GM18909 (cell line): Measurements from ENCODE around the gene ADARB2.

Experiments used
- ATAC-seq: cut with Tn5 transposase; IDR thresholded peaks from one replicate; pipeline ENCODE4 v1.9.1; 2021; ENCODE audit warnings: mild to moderate bottlenecking; ENCODE audit not compliant: unreplicated experiment, poor library complexity

Gene ADARB2

GRCh38 chr10:1736144-1736971, 967 bp downstream of the ADARB2 start:
- ATAC-seq: no peak

GRCh38 chr10:1735562-1735961, 1.8 kb downstream of the ADARB2 start:
- ATAC-seq: no peak

GRCh38 chr10:1734288-1734687, 3.0 kb downstream of the ADARB2 start:
- no peak for ATAC-seq

DNA sequence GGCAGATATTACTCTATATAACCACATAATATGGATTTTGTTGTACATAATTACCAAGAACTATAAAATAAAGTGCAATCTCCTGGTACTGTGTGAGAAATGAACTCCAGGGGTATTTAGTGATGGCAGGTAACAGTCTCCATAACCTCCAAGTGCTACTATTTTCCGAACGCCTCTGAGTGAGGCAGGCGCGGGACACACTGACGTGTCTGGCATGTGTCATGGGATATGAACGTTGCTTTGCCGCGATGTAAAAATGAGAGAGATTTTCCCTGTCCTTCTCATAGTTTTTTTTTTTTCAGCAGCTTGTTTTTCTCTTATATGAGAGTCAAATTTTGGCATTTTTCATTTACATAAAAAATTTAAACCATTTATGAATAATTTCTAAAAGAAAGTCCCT, 3.6 kb downstream of the ADARB2 start:
- no peak for ATAC-seq

DNA sequence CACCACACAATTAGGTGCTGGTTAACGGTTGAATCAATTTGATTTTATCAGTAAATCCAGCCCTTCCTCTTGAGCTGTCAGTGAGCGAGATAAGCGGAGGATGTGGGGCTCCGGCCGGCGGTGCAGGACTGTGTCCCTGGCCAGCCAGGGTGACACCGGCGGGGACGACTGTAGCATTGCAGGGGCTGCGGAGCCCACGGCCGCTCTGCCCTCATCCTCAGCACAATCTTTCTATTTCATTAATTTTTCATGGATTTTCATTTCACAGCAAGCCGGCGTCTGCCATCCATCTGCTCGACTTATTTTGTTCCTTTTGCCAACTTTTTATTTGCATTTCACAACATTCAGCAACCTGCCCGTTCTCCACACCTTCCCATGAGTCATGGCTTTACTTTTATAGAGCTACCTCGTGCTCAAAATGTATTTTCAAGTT, 4.7 kb downstream of the ADARB2 start:
- no peak for ATAC-seq

GRCh38 chr10:1731592-1731991, 5.7 kb downstream of the ADARB2 start:
- no peak for ATAC-seq

GRCh38 chr10:1729751-1730150, 7.6 kb downstream of the ADARB2 start:
- ATAC-seq: no peak

GRCh38 chr10:1726861-1727260, 10.5 kb downstream of the ADARB2 start:
- ATAC-seq: no peak

- no peak for ATAC-seq
Observed at GRCh38 chr10:1724921-1725488, 12.3 kb downstream of the ADARB2 start.

DNA sequence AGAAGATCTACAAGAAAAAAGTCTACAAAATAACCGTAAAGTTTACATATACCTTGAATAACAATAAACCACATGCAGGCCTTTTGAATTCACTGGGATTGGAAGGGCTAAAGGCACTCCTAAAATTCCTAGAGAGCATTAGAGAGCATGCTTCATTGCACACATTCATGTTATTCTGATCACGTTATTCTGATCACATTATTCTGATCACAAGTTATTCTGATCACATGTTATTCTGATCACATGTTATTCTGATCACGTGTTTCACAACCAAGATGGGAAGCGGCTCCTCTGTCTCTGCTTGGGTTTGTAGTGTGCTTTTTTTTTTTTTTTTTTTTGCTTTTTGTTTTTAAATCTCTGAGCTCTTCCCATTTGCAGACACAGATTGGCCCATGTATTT, 20.5 kb downstream of the ADARB2 start:
- no peak for ATAC-seq

GRCh38 chr10:1715821-1716220, 21.5 kb downstream of the ADARB2 start:
- ATAC-seq: no peak

DNA sequence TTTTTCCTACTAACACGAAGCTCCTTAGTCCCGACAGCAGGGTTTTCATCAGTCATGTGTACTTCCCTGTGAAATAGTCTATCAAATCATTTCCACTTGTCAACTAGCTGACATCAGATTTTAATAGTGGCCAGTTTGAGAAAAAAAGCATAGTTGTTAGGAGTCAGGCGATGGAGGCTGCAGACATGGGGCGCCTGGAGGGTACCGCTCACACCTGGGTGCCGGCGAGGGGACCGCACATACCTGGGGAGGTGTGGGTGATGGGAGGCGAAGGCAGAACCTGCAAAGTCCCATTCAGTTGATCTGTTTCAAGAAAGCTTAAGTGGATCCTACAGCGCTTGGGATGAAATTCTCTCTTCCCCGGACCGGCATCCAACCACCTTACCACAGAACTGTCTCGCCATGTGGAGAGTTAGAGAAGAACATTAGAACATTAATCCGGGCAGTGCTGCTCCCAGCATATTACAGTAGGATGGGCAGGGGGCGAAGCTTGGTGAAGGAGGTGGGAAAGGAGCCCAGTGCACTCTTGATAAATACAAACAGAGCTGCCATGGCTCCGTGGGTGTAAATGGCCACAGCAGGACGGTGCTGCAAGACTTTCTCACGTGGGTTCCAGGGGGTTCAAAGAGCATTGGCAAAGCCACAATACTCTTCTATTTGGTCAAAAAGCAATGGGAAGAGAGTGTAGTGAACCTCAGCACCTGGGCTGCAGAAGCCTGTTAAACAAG, 24.2 kb downstream of the ADARB2 start:
- ATAC-seq: no peak

DNA sequence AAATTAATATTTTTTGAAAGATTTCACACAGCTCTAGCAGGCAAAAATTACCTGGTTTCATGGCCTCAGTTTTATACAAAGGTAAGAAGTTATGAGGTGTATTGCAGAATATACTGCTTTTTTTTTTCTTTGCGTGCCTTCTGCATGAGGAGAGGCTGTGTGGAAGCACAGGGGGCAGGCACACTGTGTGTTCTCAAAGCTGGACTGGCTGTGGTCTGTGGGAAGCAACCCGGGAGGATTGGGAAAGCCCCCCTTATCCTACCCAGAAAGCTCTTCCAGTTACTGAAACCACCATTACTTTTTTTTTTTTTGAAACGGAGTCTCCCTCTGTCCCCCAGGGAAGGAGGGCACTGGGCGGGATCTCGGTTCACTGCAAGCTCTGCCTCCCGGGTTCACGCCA, 25.0 kb downstream of the ADARB2 start:
- ATAC-seq: no peak

DNA sequence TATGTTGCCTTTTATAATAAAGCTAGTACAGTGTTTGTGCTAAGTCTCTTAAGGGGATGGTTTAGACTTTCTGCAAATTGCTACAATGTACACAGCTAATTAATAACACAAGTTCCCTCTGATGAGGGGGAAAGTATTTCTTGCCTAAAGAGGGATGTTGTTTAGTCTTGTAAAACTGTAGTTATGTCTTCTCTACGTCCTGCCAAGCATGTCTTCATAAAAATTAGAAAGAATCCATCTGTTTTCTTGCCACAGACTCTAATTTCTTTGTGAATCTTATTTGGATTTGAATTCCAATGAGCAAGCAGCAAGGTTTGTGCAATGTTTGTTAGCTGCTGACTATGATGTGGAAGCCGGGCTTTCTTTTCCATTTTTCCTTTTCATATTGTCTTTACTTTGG, 28.2 kb downstream of the ADARB2 start:
- no peak for ATAC-seq

GRCh38 chr10:1708746-1709145, 28.6 kb downstream of the ADARB2 start:
- ATAC-seq: no peak

- ATAC-seq: peak; percentile 43
Observed at GRCh38 chr10:1706711-1707110, 30.6 kb downstream of the ADARB2 start.

DNA sequence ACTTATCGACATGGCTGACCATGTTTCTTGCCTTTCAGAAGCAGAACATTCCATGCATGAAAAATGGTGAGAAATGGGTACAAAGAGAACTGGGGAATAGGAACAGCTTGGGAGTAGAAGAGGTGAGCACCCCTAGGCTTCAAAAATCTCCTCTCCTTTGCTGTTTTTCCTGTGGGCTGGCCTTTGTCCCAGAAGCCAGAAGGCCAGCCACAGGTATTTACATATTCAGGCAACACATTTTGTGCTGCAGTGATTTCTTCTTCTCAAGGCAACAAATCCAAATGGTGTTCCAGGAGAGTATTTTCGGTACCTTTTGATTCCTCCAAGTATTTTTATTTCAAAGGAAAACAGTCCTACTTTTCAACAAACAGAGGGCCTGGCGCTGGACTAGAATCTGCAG, 31.1 kb downstream of the ADARB2 start:
- ATAC-seq: no peak

GRCh38 chr10:1698185-1698584, 39.1 kb downstream of the ADARB2 start:
- no peak for ATAC-seq

- no peak for ATAC-seq
Observed at GRCh38 chr10:1696106-1696505, 41.2 kb downstream of the ADARB2 start.

DNA sequence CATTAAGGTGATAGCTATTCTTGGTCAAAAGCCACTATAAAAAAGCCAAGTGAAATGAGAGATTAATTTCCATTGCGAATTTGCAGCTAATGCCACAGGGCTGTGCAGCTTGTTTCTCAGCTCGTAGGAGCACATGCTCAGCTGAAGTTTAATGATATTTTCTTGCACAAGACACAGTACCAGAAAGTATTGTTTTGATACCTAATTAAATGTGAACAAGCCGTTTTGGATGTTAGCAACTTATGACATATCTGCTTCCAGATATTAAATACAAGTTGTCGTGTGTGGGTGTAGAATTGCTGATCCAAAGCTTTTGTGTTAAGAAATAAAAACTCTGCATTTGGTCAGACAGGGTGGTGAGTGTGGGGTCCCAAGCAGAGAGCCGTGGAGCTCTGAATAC, 47.2 kb downstream of the ADARB2 start:
- no peak for ATAC-seq

DNA sequence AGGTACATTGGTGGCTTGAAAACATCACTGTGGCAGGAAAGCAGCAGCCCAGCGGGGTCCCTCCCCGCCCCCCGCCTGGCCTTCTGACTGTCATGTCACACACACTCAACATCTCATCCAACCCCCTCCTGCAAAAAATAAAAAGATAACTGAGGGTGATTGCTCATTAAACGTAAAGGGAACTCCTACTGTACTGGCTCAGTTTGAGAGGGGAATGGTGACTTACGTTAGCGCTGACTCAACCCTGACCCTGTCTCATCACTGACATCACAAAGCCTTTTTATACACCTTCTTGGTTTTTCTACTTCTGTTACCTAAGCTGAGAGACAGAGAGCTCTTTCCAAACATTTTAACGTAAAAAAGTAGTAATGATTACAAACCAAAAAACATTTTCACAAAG, 48.8 kb downstream of the ADARB2 start:
- no peak for ATAC-seq
